CD4-positive, alpha-beta T cell (primary cell): ENCODE measurements around the gene ACHE. TPM values are rescaled to one million over a fixed set of nuclear protein-coding genes. Genes with fewer than 3 reads are reported as not detected.
A peak's percentile ranks its signal among the peaks of the same experiment; 100 is the strongest.

Experiments
- ATAC-seq: fragments of 200-7000 bp; cut with Tn5 transposase; one replicate; pipeline ENCODE4 v1.10.0; 2022; ENCODE audit warnings: mild to moderate bottlenecking; ENCODE audit not compliant: poor library complexity
- CTCF ChIA-PET: fragments of 350-600 bp; sonication (Branson Sonifier 250); formaldehyde crosslinking; loops from one replicate; lab custom pipeline; 2021; ENCODE audit warnings: antibody characterized with exemption, inconsistent platforms; lab: Charles Lee
- POLR2A ChIA-PET: fragments of 350-600 bp; sonication (Branson Sonifier 250); formaldehyde crosslinking; loops from one replicate; lab custom pipeline; 2021; ENCODE audit warnings: antibody characterized with exemption, inconsistent platforms; lab: Charles Lee
- DNase-seq, 14 experiments: peaks; one replicate each; pipeline ENCODE4 v3.0.0-alpha.2; 2013 to 2020; ENCODE audit warnings: mixed read lengths in 2 of 14
- H3K27ac ChIP-seq, 2 donors: one replicate each; pipeline versions ENCODE4 v1.5.1 to v1.7.0; 2013; ENCODE audit warnings: low read length in 2 of 2, low read depth in 1 of 2, mild to moderate bottlenecking in 1 of 2
- H3K27me3 ChIP-seq, 2 experiments: 1 replicate in 1 of 2; 2 replicates in 1 of 2; pipeline versions ENCODE4 v1.6.1 to v1.7.0; 2013; ENCODE audit warnings: low read length in 2 of 2, control low read depth in 1 of 2, mild to moderate bottlenecking in 1 of 2, moderate library complexity in 1 of 2; ENCODE audit not compliant: insufficient read depth in 2 of 2, control insufficient read depth in 1 of 2
- H3K36me3 ChIP-seq: one replicate; pipeline ENCODE4 v1.6.1; 2013; ENCODE audit warnings: low read length, control low read depth; ENCODE audit not compliant: insufficient read depth
- H3K4me1 ChIP-seq: one replicate; pipeline ENCODE4 v1.6.1; 2013; ENCODE audit warnings: low read length, control low read depth; ENCODE audit not compliant: insufficient read depth
- H3K4me3 ChIP-seq: one replicate; pipeline ENCODE4 v1.5.1; 2013; ENCODE audit warnings: mild to moderate bottlenecking, low read length, moderate library complexity
- H3K9me3 ChIP-seq, 2 experiments: 1 replicate in 1 of 2; 2 replicates in 1 of 2; pipeline versions ENCODE4 v1.6.1 to v1.7.0; 2013; ENCODE audit warnings: low read length in 2 of 2, mild to moderate bottlenecking in 2 of 2, control low read depth in 1 of 2, moderate library complexity in 1 of 2; ENCODE audit not compliant: control insufficient read depth in 1 of 2, insufficient read depth in 1 of 2
- H3K27ac Mint-ChIP-seq: one replicate; pipeline ENCODE4 v1.8.0; 2020; ENCODE audit warnings: mixed read lengths
- H3K27me3 Mint-ChIP-seq: one replicate; pipeline ENCODE4 v1.8.0; 2021; ENCODE audit warnings: mixed read lengths
- H3K36me3 Mint-ChIP-seq: one replicate; pipeline ENCODE4 v1.8.0; 2021; ENCODE audit warnings: low read depth, mixed read lengths
- H3K4me1 Mint-ChIP-seq: one replicate; pipeline ENCODE4 v1.8.0; 2021; ENCODE audit warnings: low read depth, mixed read lengths
- H3K4me3 Mint-ChIP-seq: one replicate; pipeline ENCODE4 v1.8.0; 2020; ENCODE audit warnings: mild to moderate bottlenecking, mixed read lengths
- H3K9me3 Mint-ChIP-seq: one replicate; pipeline ENCODE4 v1.8.0; 2020; ENCODE audit warnings: mixed read lengths
- CTCF ChIP-seq: fragments of 200-600 bp; IDR thresholded peaks from one replicate; pipeline ENCODE4 v1.8.0; 2022; ENCODE audit warnings: antibody characterized with exemption, mild to moderate bottlenecking
- intact Hi-C, 2 experiments: fragments of 100-400 bp; cut with DNase I in 1 of 2; cut with micrococcal nuclease in 1 of 2; formaldehyde crosslinking; loops; one replicate each; pipeline versions ENCODE4 v1.15.1 to v1.9.0; 2023 to 2025; cut with DNase I, micrococcal nuclease
- polyA plus RNA-seq, 2 donors: library from polyadenylated mRNA; unstranded; fragments of 120-200 nt; gene quantifications; one replicate each; pipeline ENCODE4 v1.2.1, GENCODE V29; 2013
- total RNA-seq, 174 experiments: library from RNA in 2 of 174; stranded (reverse) in 2 of 174; gene quantifications; one replicate each; pipeline ENCODE4 v1.2.3 and lab custom pipeline; 2021 to 2026

Gene ACHE
- under 1 TPM; 0.14 to 0.22 TPM for total RNA-seq
- polyA plus RNA-seq (2013, experiment 1 of 2), result 0.03 TPM
- polyA plus RNA-seq (2013, experiment 2 of 2), result 1.5 TPM
- 0 to 2.0 (median 0.28) reads per million in 172 experiments for total RNA-seq (lab: John Stamatoyannopoulos, UW)

GRCh38 chr7:100895701-100895955 is at the start of gene ACHE:
ACHE (minus strand) TSS chr7:100895888; CDS start chr7:100894232, 1,656 bp downstream.
- intact Hi-C loops, result loop anchor here (5.0 to 10.0 kb wide), 3 partner anchors 182 to 389 kb away; partner anchors contain the start of genes PLOD3 (in 1 of the 2) and ZNHIT1 (in 1 of the 2)
- DNase-seq (no peak), ATAC-seq (peak; percentile 16)
- Mint-ChIP-seq H3K27me3 (peaks cover 59% of the 10 kb centered on the region), H3K4me3 (peak within 1 kb of the TSS; percentile 88), H3K4me1 (peaks cover 15% of the 10 kb centered on the region), H3K9me3 (no peaks in the 10 kb centered on the region), H3K27ac (no peak within 1 kb of the TSS), H3K36me3 (no peaks in the 10 kb centered on the region)
- peaks cover 40 to 71% of the 10 kb centered on the region in 2 experiments for H3K27me3 ChIP-seq
- H3K36me3 ChIP-seq, result no peaks in the 10 kb centered on the region
- H3K4me1 ChIP-seq, result peaks cover 32% of the 10 kb centered on the region
- no peak for TF ChIP-seq CTCF
- no peak within 1 kb of the TSS for H3K27ac ChIP-seq
- ChIA-PET CTCF (interaction anchor here (0.6 kb wide), 1 partner anchor 249 kb away, joined by 3 read pairs; no protein-coding TSS in a partner anchor), POLR2A (interaction anchor here (1.9 kb wide), 1 partner anchor 21 kb away, joined by 10 read pairs; the partner anchor contains the start of gene SRRT)
- peaks cover 0 to 11% of the 10 kb centered on the region in 2 experiments for H3K9me3 ChIP-seq
- peak within 1 kb of the TSS; percentile 53 for H3K4me3 ChIP-seq

GRCh38 chr7:100944138-100944537 is 48.5 kb upstream of the ACHE start:
- peaks cover 1% of the 10 kb centered on the region for H3K4me1 ChIP-seq
- intact Hi-C loops, result no loop called here
- no peaks in the 10 kb centered on the region for H3K4me1 Mint-ChIP-seq
- no peak overlapping the region for H3K4me3 ChIP-seq
- H3K9me3 Mint-ChIP-seq, result no peaks in the 10 kb centered on the region
- H3K9me3 ChIP-seq, result peaks cover 12 to 14% of the 10 kb centered on the region in 2 experiments
- ChIA-PET POLR2A (no interaction called here), CTCF (no interaction called here)
- DNase-seq (no peak), ATAC-seq (no peak)
- TF ChIP-seq CTCF, result no peak
- H3K27me3 Mint-ChIP-seq, result peaks cover 35% of the 10 kb centered on the region
- no peaks in the 10 kb centered on the region for H3K36me3 Mint-ChIP-seq
- no peak overlapping the region for H3K27ac ChIP-seq
- no peaks in the 10 kb centered on the region for H3K36me3 ChIP-seq
- H3K27me3 ChIP-seq, result peaks cover 2 to 7% of the 10 kb centered on the region in 2 experiments
- H3K27ac Mint-ChIP-seq, result no peak overlapping the region
- no peak overlapping the region for H3K4me3 Mint-ChIP-seq

GRCh38 chr7:100943693-100944092 is 48.0 kb upstream of the ACHE start:
- CTCF ChIA-PET, result no interaction called here
- TF ChIP-seq CTCF, result no peak

More at GRCh38 chr7:100943693-100944092, 48.0 kb upstream of the ACHE start:
- Histone ChIP-seq H3K4me3 (no peak overlapping the region), H3K27ac (no peak overlapping the region), H3K9me3 (peaks cover 12 to 14% of the 10 kb centered on the region in 2 experiments), H3K27me3 (peaks cover 0 to 2% of the 10 kb centered on the region in 2 experiments), H3K36me3 (no peaks in the 10 kb centered on the region), H3K4me1 (no peaks in the 10 kb centered on the region)
- no peak overlapping the region for H3K4me3 Mint-ChIP-seq
- no peaks in the 10 kb centered on the region for H3K9me3 Mint-ChIP-seq
- DNase-seq (no peak), ATAC-seq (no peak)
- no peak overlapping the region for H3K27ac Mint-ChIP-seq
- H3K27me3 Mint-ChIP-seq, result peaks cover 33% of the 10 kb centered on the region
- POLR2A ChIA-PET, result no interaction called here
- no peaks in the 10 kb centered on the region for H3K36me3 Mint-ChIP-seq
- intact Hi-C loops, result no loop called here
- no peaks in the 10 kb centered on the region for H3K4me1 Mint-ChIP-seq
